Right hindlimb (tissue), 1 donor: Measurements from ENCODE around the gene NTN1.

Experiments
- DNase-seq: peaks from one replicate; pipeline ENCODE4 v3.0.0-alpha.2; 2018

The NTN1 gene

DNA sequence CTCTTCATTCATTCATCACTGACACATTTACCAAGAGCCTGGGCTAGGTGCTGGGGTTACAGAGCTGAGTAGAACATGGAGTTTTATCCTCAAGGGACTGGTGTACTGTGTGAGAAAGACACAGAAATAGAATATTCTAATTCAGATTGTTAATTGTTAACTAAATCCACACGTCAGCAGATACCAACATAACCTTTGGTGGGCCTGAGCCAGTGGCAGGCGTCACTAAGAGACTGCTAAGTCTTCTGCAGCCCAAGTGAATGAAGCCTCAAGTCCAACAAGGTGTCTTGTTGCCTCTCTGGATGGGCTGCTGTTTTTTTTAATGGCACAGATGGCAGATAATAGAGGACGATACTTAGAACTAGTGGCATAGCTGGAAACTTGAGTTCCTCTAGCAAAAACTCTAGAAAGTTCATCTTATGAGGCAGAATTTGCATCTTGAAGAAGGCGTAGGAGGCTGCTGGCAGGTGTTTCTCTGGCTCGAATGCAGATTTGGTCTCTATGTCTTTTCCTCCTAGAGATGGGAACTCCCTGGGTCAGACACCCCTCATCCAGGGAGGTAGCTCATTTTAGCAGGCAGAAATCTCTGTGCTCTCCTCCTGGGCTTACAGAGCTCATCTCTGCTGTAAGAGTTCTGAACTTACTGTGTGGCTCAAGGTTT is 179.5 kb downstream of the NTN1 start:
- peak; percentile 0 for DNase-seq

DNA sequence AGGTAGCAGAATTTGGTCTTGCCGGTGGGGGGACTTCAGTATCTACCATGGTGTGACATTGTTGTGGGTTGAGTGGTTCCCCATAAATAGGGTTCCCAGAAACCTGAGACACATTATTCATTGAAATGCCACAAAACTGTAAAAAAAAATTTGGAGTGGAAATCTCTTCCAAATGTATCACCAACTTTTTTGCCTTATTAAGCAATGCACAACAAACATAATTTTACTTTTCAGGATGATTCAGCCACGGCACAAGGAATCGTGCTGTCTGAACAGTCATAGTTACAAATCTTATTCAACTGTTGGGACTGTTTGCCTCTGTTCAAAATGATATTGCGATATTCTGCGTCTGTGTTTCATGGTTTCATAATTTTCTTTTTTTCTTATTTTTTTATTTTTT is 181.2 kb downstream of the NTN1 start:
- DNase-seq = no peak

GRCh38 chr17:9203771-9204425 is 182.6 kb downstream of the NTN1 start:
- DNase-seq = peak; percentile 2

DNA sequence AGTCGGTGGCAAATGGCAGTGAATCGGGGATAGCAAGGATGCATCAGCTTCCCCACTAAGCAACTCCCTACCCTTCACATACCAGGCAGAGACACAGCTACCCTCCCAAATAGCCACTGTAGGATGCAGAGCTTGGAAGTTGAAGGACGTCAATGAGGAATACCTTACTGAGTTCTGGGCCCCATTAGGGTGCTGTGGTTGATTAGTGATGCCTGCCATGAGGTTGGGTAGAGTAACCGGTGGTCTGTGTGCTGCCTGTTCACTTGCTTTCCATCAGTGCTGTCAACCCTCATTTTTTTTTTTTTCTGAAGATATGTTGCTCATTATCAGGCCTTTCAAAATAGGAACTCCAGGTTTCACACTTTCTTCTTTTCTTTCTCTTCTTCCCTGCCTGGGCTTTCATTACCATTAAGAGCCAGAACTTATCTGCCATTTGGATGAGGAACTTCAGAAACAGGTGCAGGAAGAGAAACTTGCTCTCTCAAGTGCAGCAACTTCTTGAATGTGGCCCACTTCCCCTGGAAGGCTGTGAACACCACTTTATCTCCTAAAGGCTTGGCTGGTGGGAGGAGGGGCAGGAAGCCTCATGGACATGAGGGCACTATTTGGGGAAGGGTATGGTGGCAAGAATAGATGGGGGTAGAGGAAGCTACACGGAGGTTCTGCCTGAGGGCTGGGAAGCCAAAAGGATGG is 183.5 kb downstream of the NTN1 start:
- peak; percentile 4 for DNase-seq

DNA sequence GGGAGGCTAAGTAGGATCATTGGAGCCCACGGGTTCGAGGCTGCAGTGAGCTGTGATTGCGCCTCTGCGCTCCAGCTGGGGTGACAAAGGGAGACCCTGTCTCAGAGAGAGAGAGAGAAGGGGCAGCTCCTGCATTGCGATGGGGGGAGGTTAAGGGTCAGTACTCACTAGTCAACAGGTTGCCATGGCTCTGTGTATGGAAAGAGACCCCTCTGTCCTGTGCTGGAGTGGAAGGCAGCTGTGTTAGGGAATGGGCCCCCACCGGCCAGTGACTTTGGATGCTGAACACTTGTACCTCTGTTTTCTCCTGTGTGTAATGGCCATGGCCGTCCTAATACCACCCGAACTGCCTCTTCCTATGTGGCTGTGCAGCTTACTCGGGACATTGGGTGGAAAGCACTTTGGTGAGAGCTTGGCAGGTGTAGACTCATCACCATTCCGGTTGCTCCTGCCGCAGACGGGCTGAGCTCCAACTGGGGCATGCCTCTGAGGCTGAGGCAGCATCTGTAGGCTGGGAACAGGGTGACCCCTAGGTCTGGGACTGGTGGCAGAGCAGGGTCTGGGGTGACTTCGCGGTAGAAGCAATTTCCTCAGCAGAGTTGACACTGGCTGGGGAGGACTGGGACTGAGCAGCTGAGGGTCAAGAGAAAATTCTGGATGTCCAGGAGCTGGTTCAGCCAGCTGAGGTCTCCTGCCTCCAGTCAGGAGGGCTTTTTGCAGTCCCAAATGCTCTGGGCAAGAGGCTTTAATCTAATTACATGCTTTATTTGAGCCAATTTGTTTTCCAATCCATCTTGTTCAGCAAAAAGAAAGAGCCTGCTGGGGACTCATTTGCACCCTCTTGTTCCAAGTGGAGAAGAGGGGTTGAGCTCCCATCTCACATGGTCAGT is 184.5 kb downstream of the NTN1 start:
- DNase-seq = peak; percentile 18

- peak; percentile 17 for DNase-seq
Measured at GRCh38 chr17:9206410-9206703, 185.0 kb downstream of the NTN1 start.

DNA sequence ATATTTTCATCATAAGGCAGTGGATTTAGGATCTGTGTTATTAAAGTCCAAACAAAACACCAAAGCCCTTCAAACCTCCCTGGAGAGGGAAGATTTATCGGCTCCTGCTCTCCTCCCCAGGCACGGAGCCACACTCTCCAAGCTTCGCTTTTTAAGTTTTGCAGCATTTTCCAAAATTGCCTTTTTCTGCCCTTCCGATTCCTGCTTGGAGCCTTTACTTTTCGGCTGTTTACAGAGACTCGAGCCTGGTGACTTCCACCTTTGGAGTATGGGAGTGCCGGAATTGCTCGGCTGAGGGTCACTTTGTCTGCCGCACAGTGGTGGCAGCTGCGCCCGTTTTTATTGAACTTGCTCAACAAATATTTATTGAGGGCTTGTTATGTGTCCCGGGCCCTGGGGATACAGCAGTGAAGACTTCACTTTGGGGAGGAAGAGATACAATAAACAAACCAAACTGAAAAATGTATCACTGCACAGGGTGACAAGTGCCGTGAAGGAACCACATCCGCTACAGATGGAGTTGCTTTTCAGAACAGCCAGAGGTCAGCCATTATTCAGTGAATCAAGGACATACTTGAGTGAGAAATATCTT is 185.5 kb downstream of the NTN1 start:
- peak; percentile 33 for DNase-seq

DNA sequence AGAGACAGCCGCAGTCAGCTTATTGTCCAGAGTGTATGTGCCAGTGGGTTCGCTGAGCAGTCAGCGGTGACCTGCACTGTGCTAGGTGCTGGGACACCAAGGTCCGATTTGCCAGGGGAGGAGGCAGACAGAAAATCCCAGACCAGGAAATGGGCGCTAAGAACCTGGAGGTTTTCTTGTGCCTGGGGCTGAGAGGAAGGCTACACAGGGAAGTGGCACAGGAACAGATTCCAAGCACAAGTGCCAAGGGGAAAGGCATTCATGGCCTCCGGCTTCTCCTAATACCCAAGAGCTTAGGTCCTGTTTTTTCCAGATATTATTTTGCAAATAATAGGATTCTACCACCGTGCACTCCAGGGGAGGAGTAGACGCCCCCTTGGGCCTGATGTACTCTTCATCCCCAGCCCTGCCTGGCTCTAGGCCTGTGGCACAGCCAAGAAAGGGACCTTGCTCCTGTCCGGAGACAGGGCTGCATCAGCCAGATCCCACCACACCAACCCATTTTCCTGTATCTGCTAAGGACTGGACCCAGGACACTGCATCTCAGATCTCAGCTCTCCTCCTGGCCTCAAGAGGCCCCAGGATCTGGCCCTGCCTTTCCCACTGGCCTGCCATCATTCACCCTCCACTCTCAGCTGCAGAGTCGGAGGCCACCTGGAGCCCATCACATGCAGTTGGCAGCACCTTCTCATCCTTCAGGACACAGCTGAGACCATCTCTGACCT is 187.2 kb downstream of the NTN1 start:
- DNase-seq = peak; percentile 11

GRCh38 chr17:9209347-9209746 is 188.0 kb downstream of the NTN1 start:
- DNase-seq = no peak

DNA sequence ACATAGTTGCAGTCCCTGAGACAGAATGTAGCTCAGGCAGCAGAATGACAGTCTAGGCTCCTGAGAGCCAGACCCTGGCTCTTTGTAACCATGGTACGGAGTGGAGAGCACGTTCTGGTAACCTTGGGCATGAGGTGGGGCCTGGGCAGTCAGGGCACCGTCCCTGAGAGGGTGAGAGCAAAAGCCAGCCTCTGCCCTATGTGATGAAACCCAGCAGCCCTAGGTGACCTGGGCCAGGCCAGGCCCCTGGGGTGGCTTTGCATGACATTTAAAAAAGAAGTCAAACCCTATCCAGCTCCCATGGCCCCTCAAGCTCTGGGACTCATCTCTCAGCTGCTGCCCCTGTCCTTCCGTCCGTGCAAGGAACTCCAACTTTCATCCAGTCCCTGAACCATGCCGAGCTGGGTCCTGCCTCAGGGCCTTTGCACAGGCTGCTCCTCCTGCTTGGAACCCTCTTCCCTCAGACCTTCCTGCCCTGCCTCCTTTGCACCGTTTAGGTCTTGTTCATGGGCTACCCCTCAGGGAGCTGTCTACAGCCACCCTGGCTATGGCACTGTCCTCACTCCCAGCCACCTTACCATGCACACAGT is 188.6 kb downstream of the NTN1 start:
- DNase-seq = no peak

DNA sequence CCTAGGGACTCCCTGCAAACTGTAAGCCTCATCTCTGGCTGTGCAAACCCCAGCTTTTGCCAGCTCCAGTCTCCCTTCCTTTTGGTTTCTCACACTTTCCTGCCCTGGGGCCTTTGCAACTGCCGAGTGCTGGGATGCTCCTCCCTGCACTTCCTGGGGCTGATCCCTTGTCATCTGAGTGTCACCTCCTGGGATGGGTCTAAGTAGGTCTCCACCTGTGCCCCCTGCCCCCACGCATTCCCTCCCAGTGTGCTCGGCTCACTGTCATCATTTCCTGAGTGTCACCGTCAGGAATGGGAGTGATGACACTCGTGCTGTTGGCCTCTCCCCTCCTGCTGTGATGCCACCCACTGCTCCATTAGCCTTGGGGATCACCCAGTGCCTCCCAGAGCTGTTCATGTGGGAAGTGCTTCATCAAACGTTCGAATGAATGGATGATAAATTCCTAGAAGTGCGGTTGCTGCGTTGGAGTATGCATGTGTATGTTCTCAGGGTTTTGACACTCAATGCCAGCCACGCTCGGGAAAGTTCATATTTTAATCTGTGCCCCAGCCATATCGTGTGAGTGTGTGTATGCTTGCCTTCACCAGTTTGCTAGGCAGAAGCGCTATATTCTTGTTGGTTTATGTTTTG is 189.9 kb downstream of the NTN1 start:
- DNase-seq = no peak

DNA sequence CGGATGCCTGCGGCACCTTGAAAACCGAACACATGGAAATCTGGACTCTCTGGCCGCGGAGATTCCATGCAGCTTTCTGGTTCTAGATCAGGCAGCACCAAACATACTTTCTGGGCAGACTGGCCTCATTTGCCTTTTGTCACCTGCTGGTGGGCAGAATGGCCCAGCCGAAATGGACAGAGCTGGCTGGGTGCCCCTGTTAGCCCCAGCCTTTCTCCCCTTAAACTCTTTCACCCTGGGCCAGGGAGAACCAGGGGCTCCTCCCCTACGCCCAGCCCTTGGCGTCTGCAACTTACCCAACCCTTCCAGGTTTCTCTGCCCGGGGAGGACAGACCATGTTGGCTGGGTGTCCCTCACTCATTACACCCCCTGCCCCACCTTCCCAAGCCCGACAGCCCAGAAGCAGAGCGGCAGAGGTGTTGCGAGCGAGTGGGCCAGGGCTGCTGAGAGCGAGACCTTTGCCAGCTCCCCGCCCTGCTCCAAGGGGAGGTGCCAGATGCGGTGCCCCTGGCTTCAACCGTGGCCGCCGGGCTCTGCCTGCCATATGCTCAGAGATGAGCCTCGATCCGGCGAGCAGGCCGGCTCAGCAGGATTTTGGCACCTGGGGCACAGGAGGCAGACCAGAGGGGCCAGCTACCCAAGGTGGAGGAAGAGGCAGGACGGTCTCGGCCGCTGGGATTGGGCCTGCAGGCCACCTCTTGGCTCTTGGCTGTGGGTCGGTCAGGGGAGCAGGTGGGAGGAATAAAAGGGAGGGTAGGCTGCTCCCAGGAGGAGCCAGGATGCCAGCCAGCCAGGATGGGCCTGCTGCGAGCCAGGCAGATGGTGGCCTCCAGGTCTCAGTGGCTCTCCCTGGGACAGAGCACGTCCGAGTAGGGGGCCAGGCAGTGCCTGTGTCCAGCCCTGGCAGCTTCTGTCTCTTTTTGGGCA is 191.3 kb downstream of the NTN1 start:
- DNase-seq = no peak

GRCh38 chr17:9213303-9213640 is 192.0 kb downstream of the NTN1 start:
- no peak for DNase-seq

GRCh38 chr17:9215465-9215864 is 194.2 kb downstream of the NTN1 start:
- no peak for DNase-seq

GRCh38 chr17:9217151-9218056 is 196.1 kb downstream of the NTN1 start:
- DNase-seq = peak; percentile 27

GRCh38 chr17:9218064-9218635 is 196.8 kb downstream of the NTN1 start:
- DNase-seq = peak; percentile 12

- DNase-seq = no peak
Measured at GRCh38 chr17:9218911-9219310, 197.6 kb downstream of the NTN1 start.

DNA sequence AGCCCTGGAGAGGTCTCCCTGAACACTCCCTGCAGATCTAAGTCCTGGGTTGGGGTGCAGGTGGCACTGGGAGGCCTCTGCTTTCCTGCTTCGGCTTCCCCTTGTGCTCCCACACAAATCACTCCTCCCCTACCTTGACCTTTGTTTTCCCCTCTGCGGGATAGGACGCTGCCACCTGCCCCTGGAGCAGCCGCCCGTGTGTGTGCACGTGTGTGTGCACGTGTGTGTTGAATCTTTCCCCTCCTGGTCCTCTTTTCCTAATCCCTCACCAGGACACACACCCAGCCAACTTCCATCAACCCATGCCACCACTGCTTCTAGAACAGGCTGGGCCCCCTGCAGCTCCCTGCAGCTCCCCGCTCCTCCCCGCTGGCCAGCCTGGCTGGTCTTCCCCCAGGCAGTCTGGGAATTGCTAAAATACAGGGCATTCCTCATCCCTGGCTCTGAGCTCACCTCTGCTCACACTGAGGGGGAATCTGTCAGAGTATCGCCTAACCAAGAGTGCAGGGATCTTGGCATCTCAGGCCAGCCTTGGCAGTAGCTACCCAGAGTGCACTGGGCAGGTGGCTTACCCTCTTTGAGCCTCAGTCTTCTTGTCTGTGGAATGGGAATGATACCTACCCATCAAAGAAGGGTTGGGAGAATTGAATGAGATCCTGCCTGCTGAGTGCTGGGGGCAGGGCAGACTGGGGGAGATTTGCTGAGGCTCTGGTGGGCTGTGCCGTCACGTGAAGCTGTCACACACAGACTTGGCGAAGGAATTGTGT is 198.5 kb downstream of the NTN1 start:
- no peak for DNase-seq
